GM19397 (cell line): ENCODE measurements around the gene CASQ2.

Experiments
- ATAC-seq: cut with Tn5 transposase; IDR thresholded peaks from one replicate; pipeline ENCODE4 v1.9.1; 2021; ENCODE audit warnings: mild to moderate bottlenecking, moderate library complexity; ENCODE audit not compliant: unreplicated experiment

Gene CASQ2

DNA sequence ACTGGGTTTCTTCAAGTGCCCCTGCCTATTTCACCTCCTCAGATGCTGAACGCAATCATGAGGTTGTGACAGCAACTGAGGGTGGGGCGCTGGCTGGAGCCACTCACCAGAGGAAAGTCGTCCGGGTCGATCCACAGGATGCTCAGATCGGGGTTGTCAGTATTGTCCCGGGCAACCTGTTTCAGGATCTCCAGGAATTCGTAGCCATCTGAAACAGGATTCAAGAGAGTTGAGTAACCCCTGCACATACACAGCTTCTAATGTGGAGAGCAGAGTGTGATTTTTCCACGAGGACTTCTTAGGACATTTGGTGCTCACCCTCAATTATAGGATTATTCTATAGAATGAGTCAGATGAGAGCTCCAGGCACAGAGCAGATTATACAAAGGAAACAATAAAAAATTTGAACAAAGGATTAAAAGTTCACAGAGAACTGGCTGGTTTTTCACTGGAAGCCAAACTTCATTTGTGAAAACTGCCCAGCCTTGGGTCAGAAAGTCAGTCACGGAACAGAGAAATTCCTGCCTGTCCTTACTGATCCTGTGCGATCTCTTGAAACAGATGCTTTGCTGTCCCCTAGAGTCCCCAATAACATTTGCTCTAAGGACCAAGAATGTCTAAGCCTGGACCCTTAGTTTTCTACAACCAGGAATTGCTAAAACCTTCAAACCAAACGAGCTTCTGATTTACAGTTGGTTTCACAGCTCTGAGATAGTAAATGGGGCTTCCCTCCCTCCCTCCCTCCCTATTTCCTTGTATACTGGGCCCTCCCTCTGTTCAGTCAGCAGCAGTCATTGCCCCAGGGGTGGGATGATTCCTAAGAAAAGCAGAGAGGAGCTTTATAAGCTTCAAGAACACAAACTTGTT, 63.2 kb downstream of the CASQ2 start:
- ATAC-seq: no peak

DNA sequence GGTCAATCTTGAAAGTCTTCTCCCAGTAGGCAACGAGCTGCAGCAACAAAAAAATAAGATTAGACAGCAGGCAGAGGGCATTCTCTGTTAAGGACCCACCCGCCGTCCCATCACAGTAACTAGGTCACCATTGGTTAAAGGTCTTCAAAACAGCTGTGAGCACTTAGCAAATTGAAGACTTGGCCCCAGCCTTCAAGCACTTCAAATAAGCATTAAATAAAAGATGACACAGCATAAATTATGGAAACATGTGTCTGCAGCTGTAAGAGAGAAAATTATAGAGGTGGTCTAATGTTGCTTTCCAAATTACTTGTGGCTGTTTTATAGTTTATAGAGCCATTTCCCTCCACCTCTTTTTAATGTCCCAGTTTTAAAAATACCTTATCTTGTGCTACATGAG, 65.6 kb downstream of the CASQ2 start:
- no peak for ATAC-seq

DNA sequence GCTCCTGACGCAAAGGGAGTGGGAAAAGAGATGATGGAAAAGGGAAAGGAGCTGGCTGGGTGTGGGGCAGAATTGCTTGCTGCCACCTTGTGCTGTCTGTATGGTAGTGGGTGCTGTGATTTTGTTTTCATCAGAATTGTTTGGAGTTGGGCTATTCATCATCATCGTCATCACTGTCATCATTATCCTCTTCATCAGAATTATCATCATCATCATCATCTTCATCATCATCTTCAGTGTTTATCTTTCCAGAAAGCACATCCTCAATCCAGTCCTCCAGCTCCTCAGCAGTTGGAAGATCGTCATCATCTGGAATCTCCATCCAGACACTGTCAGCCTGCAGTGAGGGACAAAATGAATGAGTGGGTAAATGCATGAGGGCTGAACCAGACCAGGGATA, 67.4 kb downstream of the CASQ2 start:
- no peak for ATAC-seq

DNA sequence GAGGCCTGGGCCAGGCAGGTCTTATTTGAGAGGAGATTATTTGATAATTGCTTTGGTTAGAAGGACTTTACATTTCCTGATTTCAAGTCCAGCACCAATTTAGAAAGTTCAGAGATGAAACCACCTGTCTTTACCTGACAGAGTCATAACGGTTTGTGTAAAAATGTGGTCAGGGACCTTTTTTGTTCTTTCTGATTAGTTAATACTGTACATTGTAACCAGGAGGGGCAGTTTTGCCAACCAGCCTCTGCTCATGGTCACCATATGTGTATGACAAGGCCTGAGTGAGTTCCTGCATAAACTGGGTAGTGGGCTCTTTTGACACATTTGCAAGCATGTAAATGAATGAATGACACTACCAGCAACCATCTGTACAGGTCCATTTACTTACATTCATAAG, 70.9 kb downstream of the CASQ2 start:
- ATAC-seq: no peak

DNA sequence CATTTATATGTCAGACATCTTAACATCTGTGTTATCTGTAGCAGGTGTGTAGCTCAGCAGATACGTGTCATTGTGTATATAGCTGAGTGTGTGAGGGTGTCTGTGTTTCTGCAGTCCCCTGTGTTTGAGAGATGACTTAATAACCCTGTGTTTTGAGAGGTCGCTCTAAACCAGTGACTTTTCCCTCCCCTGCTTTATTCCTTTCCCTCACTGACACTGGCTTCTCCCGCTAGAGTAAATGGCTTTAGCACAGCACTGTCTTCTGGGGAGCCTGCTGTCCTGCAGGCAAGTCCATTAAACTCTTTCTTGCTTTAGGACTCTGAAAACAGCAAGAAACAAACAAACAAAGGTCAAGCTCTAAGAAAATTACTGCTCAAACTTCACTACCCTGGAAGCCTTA, 73.7 kb downstream of the CASQ2 start:
- ATAC-seq: no peak

DNA sequence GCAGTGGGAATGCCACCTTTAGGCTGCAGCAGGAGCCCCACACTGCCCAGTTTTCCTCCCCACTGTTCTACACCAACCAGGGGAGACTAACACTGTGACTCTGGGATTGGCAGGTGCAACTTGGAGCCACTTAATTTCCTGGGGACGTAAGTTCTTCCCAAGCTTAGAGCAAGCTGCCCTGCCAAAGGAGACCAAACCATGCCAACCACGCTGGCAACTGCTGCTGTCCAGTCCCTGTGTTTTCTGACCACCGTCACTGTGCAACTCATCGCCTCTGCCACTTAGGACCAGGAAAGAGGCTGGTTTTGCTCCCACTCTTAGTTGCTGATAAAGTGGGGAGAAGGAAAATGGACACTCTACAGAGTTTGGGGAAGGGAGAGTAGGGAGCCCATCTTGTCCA, 76.3 kb downstream of the CASQ2 start:
- no peak for ATAC-seq

DNA sequence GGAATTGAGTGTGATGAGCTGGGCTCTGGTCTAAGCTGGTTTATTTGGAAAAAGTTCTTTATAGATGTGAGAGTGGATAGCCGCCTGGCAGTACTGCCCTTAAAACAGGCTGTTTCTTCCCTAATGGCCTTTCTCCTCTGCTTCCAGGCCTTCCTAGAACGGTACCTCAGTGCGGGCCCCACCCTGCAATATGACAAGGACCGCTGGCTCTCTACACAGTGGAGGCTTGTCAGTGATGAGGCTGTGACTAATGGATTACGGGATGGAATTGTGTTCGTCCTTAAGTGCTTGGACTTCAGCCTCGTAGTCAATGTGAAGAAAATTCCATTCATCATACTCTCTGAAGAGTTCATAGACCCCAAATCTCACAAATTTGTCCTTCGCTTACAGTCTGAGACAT, 77.5 kb downstream of the CASQ2 start:
- no peak for ATAC-seq

DNA sequence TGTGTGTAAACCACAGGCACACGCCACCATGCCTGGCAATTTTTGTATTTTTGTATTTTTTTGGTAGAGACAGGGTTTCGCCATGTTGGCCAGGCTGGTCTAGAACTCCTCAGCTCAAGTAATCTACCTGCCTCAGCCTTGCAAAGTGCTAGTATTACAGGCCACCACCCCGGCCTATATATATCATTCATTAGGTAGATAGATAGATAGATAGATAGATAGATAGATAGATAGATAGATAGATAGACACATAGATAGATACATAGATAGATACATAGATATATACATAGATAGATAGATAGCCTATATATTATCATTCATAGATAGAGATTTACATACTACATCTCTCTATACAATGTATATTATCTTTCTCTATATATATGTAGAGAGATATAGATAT, 80.8 kb downstream of the CASQ2 start:
- ATAC-seq: no peak

DNA sequence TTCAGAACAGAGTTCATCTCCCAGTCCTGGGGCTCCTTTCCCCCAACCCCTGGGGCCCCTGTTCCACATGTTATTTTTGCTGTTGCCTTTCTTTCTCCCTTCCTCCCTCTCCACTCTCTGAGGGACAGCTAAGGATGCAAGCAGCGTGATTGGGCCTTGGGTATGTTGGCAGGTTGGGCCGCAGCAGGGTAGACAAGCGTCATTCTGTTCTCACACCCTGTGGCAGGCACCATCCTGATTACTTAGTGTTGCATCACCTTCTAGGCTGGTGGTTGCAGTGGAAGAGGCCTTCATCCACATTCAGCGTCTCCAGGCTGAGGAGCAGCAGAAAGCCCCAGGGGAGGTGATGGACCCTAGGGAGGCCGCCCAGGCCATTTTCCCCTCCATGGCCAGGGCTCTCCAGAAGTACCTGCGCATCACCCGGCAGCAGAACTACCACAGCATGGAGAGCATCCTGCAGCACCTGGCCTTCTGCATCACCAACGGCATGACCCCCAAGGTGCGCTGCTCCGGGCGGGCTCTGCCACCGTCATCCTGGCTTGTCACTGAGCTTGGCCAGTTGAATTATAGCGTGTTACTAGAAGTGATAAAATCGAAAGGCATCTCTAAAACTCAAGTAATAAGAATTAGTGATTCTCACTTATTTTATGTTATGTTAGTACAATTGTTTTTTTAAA, 83.3 kb downstream of the CASQ2 start:
- ATAC-seq: no peak

DNA sequence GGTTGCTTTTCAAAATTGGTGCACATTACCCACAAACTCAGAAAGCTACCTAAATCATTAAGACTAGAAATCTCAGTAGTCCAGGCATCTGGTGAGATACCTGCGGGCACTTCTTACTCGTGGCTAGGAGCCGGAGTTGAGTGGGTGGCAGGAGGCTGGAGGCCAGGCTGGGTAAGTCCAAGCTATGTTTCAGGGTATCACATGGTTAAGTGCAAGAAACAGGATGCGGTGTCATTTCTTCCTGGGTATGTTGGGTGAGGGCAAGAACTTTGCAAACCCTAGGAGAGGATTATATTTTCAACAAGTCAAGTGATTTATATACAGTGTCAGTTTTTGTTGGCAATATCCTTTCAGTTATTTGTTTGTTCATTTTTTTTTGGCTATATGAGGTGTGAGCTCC, 85.7 kb downstream of the CASQ2 start:
- ATAC-seq: no peak

DNA sequence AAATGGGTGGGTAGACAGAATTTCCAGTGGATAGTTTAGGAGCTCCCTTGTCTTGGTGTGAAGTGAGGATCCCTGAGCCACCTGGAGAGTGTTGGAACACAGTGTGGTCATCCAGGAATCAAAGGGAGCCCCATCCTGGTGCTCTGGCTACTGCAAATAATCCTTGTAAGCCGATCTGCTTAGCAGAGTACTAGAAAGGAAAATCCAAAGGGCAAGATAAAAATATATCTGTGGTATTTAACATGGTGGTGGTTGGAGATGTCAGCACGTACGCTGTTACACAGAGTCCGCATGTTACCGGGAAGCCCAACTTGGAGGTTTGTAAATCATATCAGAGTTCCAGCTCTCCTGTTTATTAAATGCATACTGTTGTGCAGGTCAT, 87.8 kb downstream of the CASQ2 start:
- ATAC-seq: no peak

DNA sequence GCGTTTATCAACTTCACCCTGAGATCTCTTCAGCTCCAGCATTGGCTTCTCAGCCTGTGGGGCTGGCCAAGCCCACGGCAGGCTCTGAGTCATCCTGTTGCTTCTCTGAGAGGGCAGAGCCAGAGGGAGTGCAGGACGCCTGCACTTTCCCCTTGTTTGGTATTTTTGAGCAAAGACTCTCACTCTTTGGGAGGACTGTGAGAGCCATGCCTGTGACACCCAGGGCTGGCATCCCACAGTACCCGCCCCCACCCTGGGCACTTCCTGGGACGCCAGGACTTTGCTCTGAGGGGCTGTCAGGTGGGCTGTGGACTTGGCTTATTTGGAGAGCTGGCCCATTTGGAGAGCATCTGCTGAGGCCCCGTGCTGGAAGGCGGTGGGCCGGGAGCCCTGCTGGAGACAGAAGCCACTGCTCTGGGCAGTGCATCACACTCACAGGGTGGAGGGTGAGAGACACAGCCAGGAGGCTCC, 89.3 kb downstream of the CASQ2 start:
- no peak for ATAC-seq

DNA sequence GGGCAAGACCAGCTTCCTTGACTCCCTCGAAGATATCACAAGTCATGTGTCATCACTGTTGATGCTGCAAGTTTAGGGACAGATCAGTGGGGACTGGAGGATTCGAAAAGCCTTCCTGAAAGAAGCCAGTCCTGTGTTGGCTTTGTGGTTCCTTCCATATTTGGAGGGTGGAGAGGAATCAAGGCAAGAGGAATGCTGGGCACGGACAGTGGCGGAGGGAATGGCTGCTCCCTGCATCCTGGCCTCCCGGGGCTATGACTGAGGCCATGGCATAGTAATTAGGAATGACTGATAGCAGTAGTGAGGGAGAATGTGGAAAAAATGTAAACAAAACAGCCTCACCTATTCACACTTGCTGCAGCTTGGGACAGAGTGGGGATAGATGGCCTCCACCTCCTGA, 90.4 kb downstream of the CASQ2 start:
- ATAC-seq: no peak

DNA sequence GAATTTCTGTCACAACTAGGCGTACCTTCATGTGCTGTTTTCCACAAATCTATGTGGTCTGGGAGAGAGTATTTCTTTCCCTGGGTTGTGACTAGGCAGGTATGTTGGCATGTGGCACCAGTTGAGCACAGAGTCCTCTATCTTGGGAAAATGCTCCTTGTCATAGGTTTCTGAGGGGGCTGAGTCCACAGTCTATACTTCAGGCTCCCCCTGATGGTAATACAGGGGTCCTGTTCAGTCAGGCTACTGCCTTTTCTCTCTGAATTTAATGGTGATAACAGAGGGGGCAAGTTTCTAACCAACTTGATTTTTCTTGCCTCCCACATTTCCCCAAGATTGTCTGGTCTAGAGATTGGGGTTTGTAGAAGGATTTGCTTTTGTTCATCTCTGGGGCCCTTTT, 90.9 kb downstream of the CASQ2 start:
- ATAC-seq: no peak

DNA sequence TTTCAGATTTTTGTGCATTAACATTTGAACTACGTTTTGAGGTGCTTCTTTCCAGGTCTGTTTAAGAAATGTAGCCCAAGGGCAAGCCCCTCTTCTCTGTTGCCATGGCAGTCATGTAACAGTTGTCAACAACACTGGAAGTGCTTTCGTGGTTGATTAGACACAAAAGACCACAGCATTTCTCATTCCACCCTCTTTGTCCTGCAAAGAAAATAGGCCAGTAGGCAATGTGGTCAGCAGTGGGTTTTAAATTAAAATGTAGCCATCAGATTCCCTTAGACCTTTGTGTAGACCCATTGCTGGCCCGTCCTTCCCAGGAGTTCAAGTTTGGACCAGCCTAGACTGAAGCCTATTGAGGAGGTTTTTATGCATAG, 91.3 kb downstream of the CASQ2 start:
- ATAC-seq: no peak

DNA sequence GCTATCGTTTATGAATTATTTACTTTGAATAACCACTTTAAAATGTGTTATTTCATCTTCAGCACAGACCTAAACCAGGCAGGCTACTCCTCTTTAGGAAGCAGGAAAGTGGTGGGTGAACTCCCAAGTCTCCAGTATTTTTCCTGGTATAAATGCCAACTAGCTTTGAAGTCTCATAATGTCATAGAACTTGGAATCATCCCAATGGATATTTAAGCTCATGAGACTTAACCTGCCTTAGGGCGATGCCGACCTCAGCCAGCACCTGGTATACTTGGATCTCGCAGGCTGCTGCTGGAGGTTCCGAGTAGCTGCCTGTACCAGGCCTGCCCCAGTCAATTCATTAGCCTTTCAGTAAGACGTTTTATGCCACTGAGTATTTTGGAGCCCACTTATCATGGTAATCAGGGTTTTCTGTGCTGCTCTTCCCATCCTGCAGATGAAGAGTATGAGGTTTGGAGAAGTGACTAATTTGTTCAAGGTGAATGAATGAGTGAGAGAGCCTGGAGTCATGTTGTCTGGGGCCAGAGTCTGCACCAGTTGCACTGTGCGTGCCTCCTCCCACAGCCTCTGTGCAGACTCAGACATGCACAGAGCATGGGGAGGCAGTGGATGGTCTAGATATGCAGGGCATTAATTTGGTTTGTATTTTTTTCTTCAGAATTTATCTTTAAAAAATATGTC, 91.9 kb downstream of the CASQ2 start:
- ATAC-seq: no peak

DNA sequence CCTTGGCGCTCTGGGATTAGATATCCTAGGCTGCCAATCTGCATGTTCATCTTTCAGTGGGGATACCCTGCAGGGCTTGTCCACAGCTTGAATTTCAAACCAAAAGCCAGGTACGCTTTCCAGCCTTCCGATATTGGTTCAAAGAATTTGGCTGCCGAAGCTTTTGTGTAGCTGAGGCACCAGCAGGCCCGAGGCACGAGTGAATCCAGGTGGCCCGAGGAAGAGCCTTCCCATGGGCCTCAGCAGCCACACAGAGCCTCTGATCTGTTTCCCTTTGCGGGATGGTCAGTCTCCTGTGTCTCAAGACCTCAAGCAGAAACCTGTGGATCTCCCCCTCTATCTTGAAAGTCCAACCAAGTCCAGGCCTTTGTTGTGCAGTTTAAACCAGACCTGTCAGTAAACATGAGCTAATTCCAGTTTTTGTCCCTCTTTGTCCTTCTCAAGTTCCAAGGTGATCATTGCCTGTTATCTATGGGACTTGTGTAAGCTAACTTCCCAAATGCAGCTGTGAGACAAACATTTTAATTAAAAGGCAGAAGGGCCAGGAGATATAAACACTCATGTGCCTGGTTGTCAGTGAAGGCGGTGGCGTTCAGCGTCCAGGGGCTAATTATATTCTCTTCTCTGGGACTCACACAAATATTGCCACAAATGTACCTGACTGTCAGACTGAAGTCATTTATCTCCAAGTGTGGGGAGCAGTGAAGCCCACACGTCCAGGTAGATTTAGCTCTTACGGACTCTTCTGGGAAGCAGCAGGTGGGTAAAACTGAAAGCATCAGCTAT, 96.1 kb downstream of the CASQ2 start:
- no peak for ATAC-seq

DNA sequence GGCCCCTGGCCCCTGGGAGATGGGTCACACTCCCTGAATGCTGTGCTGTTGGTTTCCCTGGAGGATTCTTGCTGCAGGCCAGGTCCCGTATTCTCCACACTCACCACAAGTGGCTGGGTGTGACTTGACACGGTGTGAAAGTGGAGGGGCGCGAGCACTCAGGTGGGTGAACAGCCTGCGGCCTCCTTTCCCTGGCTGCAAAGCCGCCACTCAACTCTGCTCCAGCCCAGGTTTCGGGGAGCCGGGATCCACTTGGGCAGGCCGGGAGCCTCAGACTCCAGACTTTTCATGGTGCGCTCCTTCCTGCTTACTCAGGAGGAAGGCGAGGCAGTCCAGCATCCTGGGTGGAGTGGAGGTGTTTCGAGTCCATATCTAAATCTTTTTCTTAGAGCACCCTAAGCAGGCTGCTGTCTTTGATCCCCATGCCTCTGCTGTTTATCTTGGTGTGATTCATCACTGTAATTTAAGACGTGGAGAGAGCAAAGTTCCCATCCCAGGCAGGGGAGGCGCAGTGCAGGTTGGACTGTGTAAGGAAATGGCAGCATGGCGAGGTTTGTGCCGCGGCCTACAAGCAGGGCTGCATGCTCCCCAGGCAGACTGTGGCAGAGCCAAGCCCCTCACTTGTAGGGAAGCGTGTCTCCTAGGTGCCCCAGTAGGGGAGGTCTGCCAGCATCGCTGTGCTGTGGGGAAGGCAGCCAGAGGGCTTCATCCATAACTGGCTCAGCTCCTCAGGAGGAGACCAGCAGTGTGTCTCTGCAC, 97.2 kb downstream of the CASQ2 start:
- ATAC-seq: no peak

DNA sequence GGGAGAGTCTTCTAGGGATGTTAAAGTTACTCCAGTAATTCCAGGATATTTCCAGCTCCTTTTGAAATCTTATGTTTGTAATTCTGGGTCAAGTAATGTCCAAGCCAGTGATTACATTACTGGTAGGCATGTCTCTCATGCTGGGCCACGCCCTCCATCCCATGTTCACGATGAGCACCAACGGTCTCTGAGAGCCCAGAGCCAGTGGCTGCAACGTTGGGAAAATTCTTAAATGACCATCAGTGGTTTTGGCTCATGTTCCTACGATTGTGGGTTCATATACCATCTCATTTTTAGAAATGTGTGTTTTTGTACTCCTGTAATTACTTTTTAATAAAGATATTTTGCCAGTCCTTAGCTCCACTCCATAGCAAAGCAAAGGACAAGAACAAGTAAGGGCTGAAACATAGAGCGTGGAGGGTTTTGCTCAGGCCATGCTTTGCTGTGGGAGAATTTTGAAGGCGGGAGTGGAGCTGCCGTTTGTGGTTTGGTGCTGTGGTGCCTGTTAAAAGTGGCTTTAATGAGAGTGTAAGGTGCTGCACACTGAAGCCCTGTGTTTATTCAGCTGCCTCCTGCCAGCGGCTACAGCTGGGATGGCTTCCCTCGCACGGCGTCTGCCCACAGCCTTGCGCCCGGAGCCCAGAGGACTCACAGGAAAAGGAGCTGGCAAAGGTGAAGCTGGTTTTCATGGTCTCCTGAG, 97.9 kb downstream of the CASQ2 start:
- ATAC-seq: no peak

DNA sequence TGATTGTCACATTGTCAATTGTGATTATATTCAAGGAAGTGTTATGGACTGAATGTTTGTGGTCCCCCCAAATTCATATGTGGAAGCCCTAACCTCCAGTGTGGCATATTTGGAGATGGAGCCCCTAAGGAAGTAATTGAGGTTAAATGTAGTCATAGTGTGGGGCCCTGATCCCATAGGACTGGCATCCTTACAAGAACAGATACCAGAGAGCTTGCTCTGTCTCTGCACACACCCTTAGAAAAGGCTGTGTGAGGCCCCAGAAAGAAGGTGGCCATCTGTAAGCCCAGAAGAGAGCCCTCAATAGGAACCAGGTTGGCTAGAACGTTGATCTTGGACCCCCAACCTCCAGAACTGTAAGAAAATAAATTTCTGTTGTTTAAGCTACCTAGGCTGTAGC, 98.6 kb downstream of the CASQ2 start:
- no peak for ATAC-seq
